ENCODE data around the gene TGFBR3L. TPM values are rescaled to one million over a fixed set of nuclear protein-coding genes. Genes with fewer than 3 reads are reported as not detected.

The TGFBR3L gene
- total and polyA plus RNA-seq, 12 donors = 0.23 to 7.0 (median 1.2) TPM; not detected in 3

DNA sequence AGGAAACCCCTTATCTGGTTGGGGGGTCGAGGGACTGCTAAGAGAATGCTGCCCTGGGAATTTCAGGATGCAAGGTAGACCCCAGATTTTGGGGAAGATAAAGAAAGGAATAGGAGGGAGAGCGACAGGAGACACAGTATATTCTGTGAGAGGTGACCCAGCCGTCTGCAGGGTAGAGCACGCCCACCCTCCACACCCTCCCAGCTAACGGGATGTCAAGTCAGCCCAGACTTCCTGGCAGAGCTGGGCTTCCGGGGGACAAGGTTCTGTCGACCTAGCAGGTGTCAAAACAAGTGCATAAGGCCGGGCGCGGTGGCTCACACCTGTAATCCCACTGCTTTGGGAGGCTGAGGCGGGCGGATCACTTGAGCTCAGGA lies 39.7 kb upstream of the TGFBR3L start:
- DNase-seq = peak in 1 of 7 donors; percentile 24
- H3K9me3 ChIP-seq (replicated peaks in 1 of 3) = no peaks in the 10 kb centered on the region
- peaks cover 29% of the 10 kb centered on the region for H3K27me3 ChIP-seq
- TF ChIP-seq, protein P1, sequence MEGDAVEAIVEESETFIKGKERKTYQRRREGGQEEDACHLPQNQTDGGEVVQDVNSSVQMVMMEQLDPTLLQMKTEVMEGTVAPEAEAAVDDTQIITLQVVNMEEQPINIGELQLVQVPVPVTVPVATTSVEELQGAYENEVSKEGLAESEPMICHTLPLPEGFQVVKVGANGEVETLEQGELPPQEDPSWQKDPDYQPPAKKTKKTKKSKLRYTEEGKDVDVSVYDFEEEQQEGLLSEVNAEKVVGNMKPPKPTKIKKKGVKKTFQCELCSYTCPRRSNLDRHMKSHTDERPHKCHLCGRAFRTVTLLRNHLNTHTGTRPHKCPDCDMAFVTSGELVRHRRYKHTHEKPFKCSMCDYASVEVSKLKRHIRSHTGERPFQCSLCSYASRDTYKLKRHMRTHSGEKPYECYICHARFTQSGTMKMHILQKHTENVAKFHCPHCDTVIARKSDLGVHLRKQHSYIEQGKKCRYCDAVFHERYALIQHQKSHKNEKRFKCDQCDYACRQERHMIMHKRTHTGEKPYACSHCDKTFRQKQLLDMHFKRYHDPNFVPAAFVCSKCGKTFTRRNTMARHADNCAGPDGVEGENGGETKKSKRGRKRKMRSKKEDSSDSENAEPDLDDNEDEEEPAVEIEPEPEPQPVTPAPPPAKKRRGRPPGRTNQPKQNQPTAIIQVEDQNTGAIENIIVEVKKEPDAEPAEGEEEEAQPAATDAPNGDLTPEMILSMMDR (IDR thresholded peaks at IDR 0.05) = no peak
- no peak for TF ChIP-seq POLR2A (IDR thresholded peaks at IDR 0.05)
- H3K4me3 ChIP-seq = no peak overlapping the region
- intact Hi-C loops (cut with DNase I) = no loop called here
- 28 to 49% (median 45%) methylated on average over 8 to 12 of the region's 12 CpGs for WGBS, 4 donors
- H3K4me1 ChIP-seq (replicated peaks in 1 of 2) = peaks cover 6 to 13% of the 10 kb centered on the region in 2 donors
- no peaks in the 10 kb centered on the region for H3K36me3 ChIP-seq (replicated peaks in 1 of 2)
- H3K27ac ChIP-seq = no peak overlapping the region

DNA sequence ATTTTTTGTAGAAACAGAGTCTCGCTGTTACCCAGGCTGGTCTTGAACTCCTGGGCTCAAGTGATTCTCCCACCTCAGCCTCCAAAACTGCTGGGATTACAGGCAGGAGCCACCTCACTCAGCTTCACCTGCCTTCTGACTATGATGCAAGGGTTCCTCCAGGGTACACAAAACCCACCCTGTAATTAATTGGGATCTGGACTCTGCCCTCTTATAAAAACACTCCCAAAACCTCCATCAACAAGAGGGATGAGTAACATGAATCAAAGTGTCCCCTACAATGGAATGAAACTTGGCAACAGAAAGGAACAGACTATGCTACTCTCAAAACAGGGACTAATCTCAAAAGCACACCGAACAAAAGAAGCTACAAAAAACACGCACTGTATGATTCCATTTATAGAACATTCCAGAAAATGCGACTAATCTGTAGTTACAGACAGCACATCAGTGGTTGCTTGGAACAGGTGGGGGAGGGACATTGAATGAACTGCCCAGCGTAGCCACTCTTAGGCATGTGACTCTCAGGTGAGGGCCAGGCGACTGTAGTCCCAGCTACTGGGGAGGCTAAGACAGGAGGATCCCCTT lies 37.3 kb upstream of the TGFBR3L start:
- WGBS, 4 donors = 63 to 74% (median 71%) methylated on average over 6 of the region's 6 CpGs
- DNase-seq = no peak
- no peaks in the 10 kb centered on the region for H3K9me3 ChIP-seq (replicated peaks in 1 of 3)
- peaks cover 28% of the 10 kb centered on the region for H3K27me3 ChIP-seq
- TF ChIP-seq POLR2A (IDR thresholded peaks at IDR 0.05) = no peak
- TF ChIP-seq, protein P1 (IDR thresholded peaks at IDR 0.05) = no peak
- no peak overlapping the region for H3K4me3 ChIP-seq
- no peaks in the 10 kb centered on the region for H3K36me3 ChIP-seq (replicated peaks in 1 of 2)
- no peak overlapping the region for H3K27ac ChIP-seq
- intact Hi-C loops (cut with DNase I) = no loop called here
- peaks cover 2 to 3% of the 10 kb centered on the region in 2 donors for H3K4me1 ChIP-seq (replicated peaks in 1 of 2)

DNA sequence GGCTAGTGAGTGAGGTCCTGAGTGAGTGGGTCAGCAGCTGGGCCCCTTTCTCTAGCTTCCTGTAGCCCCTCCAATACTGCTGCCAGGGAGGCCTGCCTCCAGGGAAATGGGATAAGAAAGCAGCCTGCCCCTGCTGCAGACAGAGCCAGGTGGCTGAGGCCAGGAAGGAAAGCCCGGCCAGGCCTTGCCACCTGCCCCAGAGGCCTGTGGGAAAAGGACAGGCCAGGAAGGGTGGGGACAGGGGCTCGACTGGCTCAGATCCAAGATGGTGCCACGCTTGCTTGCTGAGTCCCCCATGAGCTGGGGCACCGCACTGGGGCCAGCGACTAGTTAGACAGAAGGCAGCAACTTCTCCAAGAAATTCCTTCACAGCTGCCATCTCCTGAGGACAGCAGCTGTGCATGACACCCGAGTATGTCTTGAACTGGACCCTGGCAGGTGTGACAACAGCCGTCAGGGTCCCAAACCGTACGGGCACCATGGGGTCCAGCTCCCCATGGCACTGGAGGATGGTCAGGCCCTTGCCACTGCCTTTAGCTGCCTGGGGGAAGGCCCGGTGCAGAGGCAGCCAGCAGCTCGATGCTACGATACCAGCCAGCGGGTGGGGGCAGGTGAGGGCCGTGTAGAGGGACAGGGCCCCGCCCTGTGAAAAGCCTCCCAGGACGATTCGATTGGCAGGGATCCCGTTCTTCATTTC lies 35.4 kb upstream of the TGFBR3L start:
- Histone ChIP-seq H3K27me3 (peaks cover 11% of the 10 kb centered on the region), H3K4me3 (no peak overlapping the region), H3K9me3 (replicated peaks in 1 of 3) (no peaks in the 10 kb centered on the region), H3K36me3 (replicated peaks in 1 of 2) (no peaks in the 10 kb centered on the region), H3K4me1 (replicated peaks in 1 of 2) (no peaks in the 10 kb centered on the region), H3K27ac (no peak overlapping the region)
- DNase-seq = no peak
- 63 to 71% (median 66%) methylated on average over 13 to 18 of the region's 18 CpGs for WGBS, 4 donors
- intact Hi-C loops (cut with DNase I) = no loop called here
- TF ChIP-seq, protein P1 (IDR thresholded peaks at IDR 0.05) = no peak
- no peak for TF ChIP-seq POLR2A (IDR thresholded peaks at IDR 0.05)

DNA sequence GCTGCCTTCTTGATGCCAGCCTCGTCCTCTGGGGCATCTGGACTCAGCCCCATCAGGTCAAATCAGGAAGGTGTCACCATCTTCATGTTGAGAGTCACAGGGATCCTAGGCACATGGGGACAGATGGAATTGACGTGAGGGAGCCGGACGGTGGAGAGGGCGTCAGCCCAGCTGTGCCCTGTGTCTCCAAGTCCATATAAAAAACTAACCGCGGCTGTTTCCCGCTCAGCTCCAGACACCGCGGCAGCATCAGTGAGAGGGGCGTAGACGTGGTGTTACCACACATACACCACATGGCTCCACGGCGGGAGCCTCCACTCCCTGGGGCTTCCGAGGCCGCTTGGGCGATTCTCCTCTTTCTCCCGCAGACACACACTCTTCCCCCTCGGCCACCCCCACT lies 34.8 kb upstream of the TGFBR3L start:
- peaks cover 6% of the 10 kb centered on the region for H3K27me3 ChIP-seq
- no peaks in the 10 kb centered on the region for H3K36me3 ChIP-seq (replicated peaks in 1 of 2)
- no peak for TF ChIP-seq POLR2A (IDR thresholded peaks at IDR 0.05)
- TF ChIP-seq, protein P1 (IDR thresholded peaks at IDR 0.05) = no peak
- 81 to 87% (median 84%) methylated on average over 19 of the region's 19 CpGs for WGBS, 4 donors
- intact Hi-C loops (cut with DNase I) = no loop called here
- H3K4me3 ChIP-seq = no peak overlapping the region
- H3K27ac ChIP-seq = no peak overlapping the region
- DNase-seq = no peak
- no peaks in the 10 kb centered on the region for H3K4me1 ChIP-seq (replicated peaks in 1 of 2)
- no peaks in the 10 kb centered on the region for H3K9me3 ChIP-seq (replicated peaks in 1 of 3)
